IPS-18a (cell line): ENCODE measurements around the gene GJA10.

Experiments used
- H3K27ac ChIP-seq: one replicate; pipeline ENCODE4 v1.5.1; 2013; ENCODE audit warnings: low read length
- H3K27me3 ChIP-seq: one replicate; pipeline ENCODE4 v1.6.1; 2013; ENCODE audit warnings: mild to moderate bottlenecking, low read length; ENCODE audit not compliant: control insufficient read depth, insufficient read depth
- H3K36me3 ChIP-seq: one replicate; pipeline ENCODE4 v1.6.1; 2013; ENCODE audit warnings: low read depth, low read length; ENCODE audit not compliant: control insufficient read depth
- H3K4me1 ChIP-seq: one replicate; pipeline ENCODE4 v1.6.1; 2013; ENCODE audit warnings: low read depth, low read length; ENCODE audit not compliant: control insufficient read depth
- H3K4me3 ChIP-seq: one replicate; pipeline ENCODE4 v1.5.1; 2013; ENCODE audit warnings: low read length
- H3K9ac ChIP-seq: one replicate; pipeline ENCODE4 v1.6.1; 2013; ENCODE audit warnings: mild to moderate bottlenecking, low read length, moderate library complexity
- H3K9me3 ChIP-seq: one replicate; pipeline ENCODE4 v1.6.1; 2013; ENCODE audit warnings: low read depth, low read length; ENCODE audit not compliant: control insufficient read depth

Gene GJA10

GRCh38 chr6:89921197-89921596 lies 26.9 kb downstream of the GJA10 start:
- H3K36me3 ChIP-seq = no peaks in the 10 kb centered on the region

GRCh38 chr6:89921691-89922090 lies 27.4 kb downstream of the GJA10 start:
- H3K27me3 ChIP-seq = no peaks in the 10 kb centered on the region
- no peaks in the 10 kb centered on the region for H3K9me3 ChIP-seq
- H3K4me3 ChIP-seq = no peak overlapping the region
- no peak overlapping the region for H3K9ac ChIP-seq
- no peak overlapping the region for H3K27ac ChIP-seq
- no peaks in the 10 kb centered on the region for H3K4me1 ChIP-seq
- no peaks in the 10 kb centered on the region for H3K36me3 ChIP-seq

More at GRCh38 chr6:89921197-89921596, 26.9 kb downstream of the GJA10 start:
- Histone ChIP-seq H3K9ac (no peak overlapping the region), H3K27ac (no peak overlapping the region), H3K4me3 (no peak overlapping the region), H3K27me3 (no peaks in the 10 kb centered on the region), H3K4me1 (no peaks in the 10 kb centered on the region), H3K9me3 (no peaks in the 10 kb centered on the region)

GRCh38 chr6:89924231-89924630 lies 30.0 kb downstream of the GJA10 start:
- no peaks in the 10 kb centered on the region for H3K4me1 ChIP-seq
- no peaks in the 10 kb centered on the region for H3K36me3 ChIP-seq
- H3K9ac ChIP-seq = no peak overlapping the region
- H3K4me3 ChIP-seq = no peak overlapping the region
- H3K9me3 ChIP-seq = no peaks in the 10 kb centered on the region
- H3K27ac ChIP-seq = no peak overlapping the region
- no peaks in the 10 kb centered on the region for H3K27me3 ChIP-seq

GRCh38 chr6:89925826-89926225 lies 31.6 kb downstream of the GJA10 start:
- no peaks in the 10 kb centered on the region for H3K27me3 ChIP-seq
- no peak overlapping the region for H3K9ac ChIP-seq
- no peaks in the 10 kb centered on the region for H3K36me3 ChIP-seq
- H3K9me3 ChIP-seq = no peaks in the 10 kb centered on the region
- H3K4me3 ChIP-seq = no peak overlapping the region
- H3K27ac ChIP-seq = no peak overlapping the region
- H3K4me1 ChIP-seq = no peaks in the 10 kb centered on the region

GRCh38 chr6:89927264-89927663 lies 33.0 kb downstream of the GJA10 start:
- H3K4me3 ChIP-seq = no peak overlapping the region
- no peaks in the 10 kb centered on the region for H3K36me3 ChIP-seq
- H3K27me3 ChIP-seq = no peaks in the 10 kb centered on the region
- H3K4me1 ChIP-seq = no peaks in the 10 kb centered on the region
- no peak overlapping the region for H3K27ac ChIP-seq
- H3K9ac ChIP-seq = no peak overlapping the region
- H3K9me3 ChIP-seq = no peaks in the 10 kb centered on the region

GRCh38 chr6:89927791-89928550 lies 33.7 kb downstream of the GJA10 start:
- Histone ChIP-seq H3K27me3 (no peaks in the 10 kb centered on the region), H3K4me1 (no peaks in the 10 kb centered on the region), H3K4me3 (no peak overlapping the region), H3K9ac (no peak overlapping the region), H3K9me3 (no peaks in the 10 kb centered on the region), H3K27ac (no peak overlapping the region), H3K36me3 (no peaks in the 10 kb centered on the region)

GRCh38 chr6:89928604-89929003 lies 34.3 kb downstream of the GJA10 start:
- Histone ChIP-seq H3K27me3 (no peaks in the 10 kb centered on the region), H3K4me1 (no peaks in the 10 kb centered on the region), H3K4me3 (no peak overlapping the region), H3K27ac (no peak overlapping the region), H3K36me3 (no peaks in the 10 kb centered on the region), H3K9ac (no peak overlapping the region), H3K9me3 (no peaks in the 10 kb centered on the region)

- Histone ChIP-seq H3K27ac (no peak overlapping the region), H3K9ac (no peak overlapping the region), H3K9me3 (no peaks in the 10 kb centered on the region), H3K27me3 (no peaks in the 10 kb centered on the region), H3K4me3 (no peak overlapping the region), H3K4me1 (no peaks in the 10 kb centered on the region), H3K36me3 (no peaks in the 10 kb centered on the region)
Measured at GRCh38 chr6:89930789-89931188, 36.5 kb downstream of the GJA10 start.

GRCh38 chr6:89932245-89932802 lies 38.1 kb downstream of the GJA10 start:
- Histone ChIP-seq H3K27me3 (no peaks in the 10 kb centered on the region), H3K4me1 (no peaks in the 10 kb centered on the region), H3K4me3 (no peak overlapping the region), H3K36me3 (no peaks in the 10 kb centered on the region), H3K9me3 (no peaks in the 10 kb centered on the region), H3K27ac (no peak overlapping the region), H3K9ac (no peak overlapping the region)

GRCh38 chr6:89934685-89935366 lies 40.6 kb downstream of the GJA10 start:
- Histone ChIP-seq H3K4me3 (no peak overlapping the region), H3K9ac (no peak overlapping the region), H3K4me1 (no peaks in the 10 kb centered on the region), H3K36me3 (no peaks in the 10 kb centered on the region), H3K9me3 (no peaks in the 10 kb centered on the region), H3K27me3 (no peaks in the 10 kb centered on the region), H3K27ac (no peak overlapping the region)

- Histone ChIP-seq H3K4me3 (no peak overlapping the region), H3K27me3 (no peaks in the 10 kb centered on the region), H3K9ac (no peak overlapping the region), H3K4me1 (no peaks in the 10 kb centered on the region), H3K27ac (no peak overlapping the region), H3K9me3 (no peaks in the 10 kb centered on the region), H3K36me3 (no peaks in the 10 kb centered on the region)
Measured at GRCh38 chr6:89936177-89936576, 41.9 kb downstream of the GJA10 start.
